Thyroid gland (tissue), 4 donors: ENCODE measurements around the gene DDX39B. TPM values are rescaled to one million over a fixed set of nuclear protein-coding genes. Genes with fewer than 3 reads are reported as not detected.
"Not testable (repeated sequence)": the region's sequence is repeated elsewhere in the genome, so short reads cannot be mapped to it uniquely, and the experiment has no call there.

Source experiments
- DNase-seq, 2 donors: peaks; one replicate each; pipeline ENCODE4 v3.0.0-alpha.2; 2019
- H3K27ac ChIP-seq, 3 donors: fragments of 200-600 bp; sonication (generic); 1 replicate in 2 of 3; 2 replicates in 1 of 3; pipeline ENCODE4 v1.5.1; 2016 to 2019; ENCODE audit warnings: mild to moderate bottlenecking in 1 of 3, moderate library complexity in 1 of 3
- H3K27me3 ChIP-seq: fragments of 200-600 bp; sonication (generic); one replicate; pipeline ENCODE4 v1.5.1; 2019
- H3K36me3 ChIP-seq, 2 donors: fragments of 200-600 bp; sonication (generic); one replicate each; pipeline ENCODE4 v1.5.1; 2016 to 2019
- H3K4me1 ChIP-seq, 2 donors: fragments of 200-600 bp; sonication (generic); one replicate each; pipeline ENCODE4 v1.5.1; 2017 to 2019
- H3K4me3 ChIP-seq, 3 donors: fragments of 200-600 bp; sonication (generic); replicated peaks in 1 of 3; 1 replicate in 2 of 3; 2 replicates in 1 of 3; pipeline ENCODE4 v1.5.1; 2016; ENCODE audit warnings: mild to moderate bottlenecking in 1 of 3
- H3K9me3 ChIP-seq: fragments of 200-600 bp; sonication (generic); one replicate; pipeline ENCODE4 v1.5.1; 2017
- CTCF ChIP-seq, 6 experiments: fragments of 200-600 bp in 3 of 6; fragments of 450-650 bp in 3 of 6; sonication (generic) in 3 of 6; IDR thresholded peaks; one replicate each; pipeline ENCODE4 v1.5.1; 2016 to 2019; ENCODE audit warnings: antibody characterized with exemption in 6 of 6, mild to moderate bottlenecking in 2 of 6, inconsistent platforms in 1 of 6, moderate library complexity in 1 of 6
- POLR2A ChIP-seq, 2 donors: fragments of 450-650 bp; IDR thresholded peaks; one replicate each; pipeline ENCODE4 v1.6.1; 2017; ENCODE audit warnings: antibody characterized with exemption in 2 of 2, mild to moderate bottlenecking in 2 of 2, moderate library complexity in 1 of 2
- WGBS, 2 donors: methylation state at CpG; one replicate each; pipeline ENCODE4 v1.1.5; 2017; 5-methylcytosine and 5-hydroxymethylcytosine counted together
- intact Hi-C: fragments of 100-400 bp; cut with DNase I; formaldehyde crosslinking; loops from one replicate; pipeline ENCODE4 v1.15.1; 2023
- total RNA-seq, 4 donors: library from RNA; depleted of rRNA; stranded (reverse); fragments of >200 nt; gene quantifications; one replicate each; pipeline ENCODE4 v1.2.3, GENCODE V29; 2016

DDX39B gene
- total RNA-seq, 4 donors from 2014 or later = 296 to 339 (median 314) TPM

- Histone ChIP-seq H3K4me1 (no peaks in the 10 kb centered on the region), H3K27ac (no peak overlapping the region), H3K4me3 (no peak overlapping the region), H3K36me3 (no peaks in the 10 kb centered on the region), H3K9me3 (no peaks in the 10 kb centered on the region), H3K27me3 (no peaks in the 10 kb centered on the region)
- intact Hi-C loops = no loop called here
- DNase-seq = no peak
- TF ChIP-seq POLR2A (IDR thresholded peaks at IDR 0.05) (no peak), CTCF (IDR thresholded peaks at IDR 0.05) (no peak)
Observed at GRCh38 chr6:31502586-31502985, 39.2 kb downstream of the DDX39B start.

- H3K36me3 ChIP-seq, DNase-seq, H3K9me3 ChIP-seq, H3K4me1 ChIP-seq, H3K27me3 ChIP-seq, H3K4me3 ChIP-seq, H3K27ac ChIP-seq: not testable (repeated sequence)
- intact Hi-C loops = loop anchor here (10.0 kb wide), 1 partner anchor 45 kb away; the partner anchor contains the start of genes ATP6V1G2, DDX39B and NFKBIL1
- 94% methylated on average over 1 of the region's 2 CpGs for WGBS, 2 donors
Observed at GRCh38 chr6:31499648-31500047, 42.2 kb downstream of the DDX39B start.

GRCh38 chr6:31498748-31499147 is 43.1 kb downstream of the DDX39B start:
- intact Hi-C loops = loop anchor here (10.0 kb wide), 1 partner anchor 46 kb away; the partner anchor contains the start of genes ATP6V1G2, DDX39B and NFKBIL1
- WGBS, 2 donors = 10 to 16% methylated on average over 17 to 18 of the region's 21 CpGs
- TF ChIP-seq CTCF (IDR thresholded peaks at IDR 0.05) = no peak
- TF ChIP-seq POLR2A (IDR thresholded peaks at IDR 0.05) = no peak
- peak in 1 of 2 donors; percentile 6 for DNase-seq
- Histone ChIP-seq H3K36me3 (no peaks in the 10 kb centered on the region), H3K27ac (no peak overlapping the region), H3K4me1 (peaks cover 0 to 7% of the 10 kb centered on the region in 2 donors), H3K27me3 (no peaks in the 10 kb centered on the region), H3K9me3 (no peaks in the 10 kb centered on the region), H3K4me3 (no peak overlapping the region)

- Histone ChIP-seq H3K4me1 (peaks cover 0 to 7% of the 10 kb centered on the region in 2 donors), H3K36me3 (no peaks in the 10 kb centered on the region), H3K9me3 (no peaks in the 10 kb centered on the region), H3K27ac (peak within 1 kb of the TSS in 2 of 3 donors; percentile 56 to 65), H3K27me3 (no peaks in the 10 kb centered on the region), H3K4me3 (peak within 1 kb of the TSS in 2 of 3 donors; percentile 32 to 35)
- DNase-seq = peak; percentile 77 to 89
- peak in 1 of 2 donors; percentile 59 for TF ChIP-seq POLR2A (IDR thresholded peaks at IDR 0.05)
- peak in 1 of 6 experiments; percentile 9 for TF ChIP-seq CTCF (IDR thresholded peaks at IDR 0.05)
- intact Hi-C loops = loop anchor here (10.0 kb wide), 1 partner anchor 47 kb away; the partner anchor contains the start of genes ATP6V1G2, DDX39B and NFKBIL1
- WGBS, 2 donors = 1 to 2% methylated on average over 55 to 59 of the region's 64 CpGs
Observed at GRCh38 chr6:31497531-31498476, 44.0 kb downstream of the DDX39B start, which contains the start of gene MICB. TSS of gene MICB (plus strand) at chr6:31498145. CDS start at chr6:31498194, 49 bp downstream.

- not testable (repeated sequence) for DNase-seq, H3K27me3 ChIP-seq
- intact Hi-C loops = loop anchor here (10.0 kb wide), 1 partner anchor 48 kb away; the partner anchor contains the start of genes ATP6V1G2, DDX39B and NFKBIL1
Observed at GRCh38 chr6:31496826-31497225, 45.0 kb downstream of the DDX39B start.

GRCh38 chr6:31495580-31495979 is 46.2 kb downstream of the DDX39B start:
- DNase-seq = no peak
- intact Hi-C loops = loop anchor here (10.0 kb wide), 1 partner anchor 49 kb away; the partner anchor contains the start of genes ATP6V1G2, DDX39B and NFKBIL1
- H3K27me3 ChIP-seq = no peaks in the 10 kb centered on the region
- no peaks in the 10 kb centered on the region for H3K9me3 ChIP-seq
- no peak overlapping the region for H3K27ac ChIP-seq
- H3K4me3 ChIP-seq = no peak overlapping the region
- peaks cover 0 to 7% of the 10 kb centered on the region in 2 donors for H3K4me1 ChIP-seq
- 72 to 78% methylated on average over 2 of the region's 2 CpGs for WGBS, 2 donors
- no peaks in the 10 kb centered on the region for H3K36me3 ChIP-seq
- TF ChIP-seq POLR2A (IDR thresholded peaks at IDR 0.05) (no peak), CTCF (IDR thresholded peaks at IDR 0.05) (no peak)

More at GRCh38 chr6:31496826-31497225, 45.0 kb downstream of the DDX39B start:
- H3K4me3 ChIP-seq, H3K9me3 ChIP-seq, H3K36me3 ChIP-seq, H3K27ac ChIP-seq, H3K4me1 ChIP-seq: not testable (repeated sequence)
- 46 to 58% methylated on average over 4 of the region's 4 CpGs for WGBS, 2 donors
